Gastroesophageal sphincter (tissue), 4 donors: Measurements from ENCODE around the gene NELFB. TPM values are rescaled to one million over a fixed set of nuclear protein-coding genes. Genes with fewer than 3 reads are reported as not detected.

Experiments used
- ATAC-seq: fragments of 150-250 bp; one replicate; pipeline ENCODE4 v1.9.1; 2016; ENCODE audit warnings: mild to moderate bottlenecking, moderate library complexity
- H3K27ac ChIP-seq, 4 donors: fragments of 200-600 bp; sonication (generic) in 3 of 4; 1 replicate in 3 of 4; 2 replicates in 1 of 4; pipeline ENCODE4 v1.5.1; 2016 to 2019
- H3K27me3 ChIP-seq: fragments of 200-600 bp; sonication (generic); one replicate; pipeline ENCODE4 v1.5.1; 2019
- H3K36me3 ChIP-seq, 2 donors: fragments of 200-600 bp; sonication (generic); one replicate each; pipeline ENCODE4 v1.5.1; 2019; ENCODE audit warnings: control low read depth in 1 of 2
- H3K4me1 ChIP-seq, 3 donors: fragments of 200-600 bp; sonication (generic); 1 replicate in 2 of 3; 2 replicates in 1 of 3; pipeline ENCODE4 v1.5.1; 2016 to 2019; ENCODE audit warnings: control low read depth in 2 of 3
- H3K4me3 ChIP-seq, 2 donors: fragments of 200-600 bp; sonication (generic); one replicate each; pipeline ENCODE4 v1.5.1; 2019; ENCODE audit warnings: mild to moderate bottlenecking in 1 of 2, moderate library complexity in 1 of 2
- H3K9me3 ChIP-seq, 3 donors: fragments of 200-600 bp; sonication (generic); one replicate each; pipeline ENCODE4 v1.5.1; 2017 to 2019; ENCODE audit warnings: control low read depth in 2 of 3
- EP300 ChIP-seq: sonication (generic); formaldehyde crosslinking; IDR thresholded peaks from one replicate; pipeline ENCODE4 v1.6.1; 2017; ENCODE audit warnings: antibody characterized with exemption, mild to moderate bottlenecking
- POLR2A ChIP-seq, 2 donors: fragments of 450-650 bp; IDR thresholded peaks; one replicate each; pipeline ENCODE4 v1.6.1; 2017; ENCODE audit warnings: antibody characterized with exemption in 2 of 2, mild to moderate bottlenecking in 2 of 2, moderate library complexity in 1 of 2
- POLR2AphosphoS5 ChIP-seq: sonication (generic); formaldehyde crosslinking; IDR thresholded peaks from one replicate; pipeline ENCODE4 v1.6.1; 2017; ENCODE audit warnings: antibody characterized with exemption
- WGBS, 2 donors: methylation state at CpG; one replicate each; pipeline ENCODE4 v1.1.5; 2018; ENCODE audit warnings: low coverage in 1 of 2; 5-methylcytosine and 5-hydroxymethylcytosine counted together
- total RNA-seq, 4 donors: library from RNA; depleted of rRNA; stranded (reverse); fragments of >200 nt; gene quantifications; one replicate each; pipeline ENCODE4 v1.1.0, GENCODE V29; 2016
- TF ChIP-seq, protein P1 (sequence below), 4 experiments: fragments of 200-600 bp in 2 of 4; fragments of 450-650 bp in 2 of 4; sonication (generic) in 1 of 4; IDR thresholded peaks; one replicate each; pipeline ENCODE4 v1.5.1; 2017 to 2019; ENCODE audit warnings: antibody characterized with exemption in 4 of 4, mild to moderate bottlenecking in 2 of 4, moderate library complexity in 2 of 4

The NELFB gene
- total RNA-seq, 4 donors from 2014 or later: 36.9 to 58.8 (median 45.2) TPM

DNA sequence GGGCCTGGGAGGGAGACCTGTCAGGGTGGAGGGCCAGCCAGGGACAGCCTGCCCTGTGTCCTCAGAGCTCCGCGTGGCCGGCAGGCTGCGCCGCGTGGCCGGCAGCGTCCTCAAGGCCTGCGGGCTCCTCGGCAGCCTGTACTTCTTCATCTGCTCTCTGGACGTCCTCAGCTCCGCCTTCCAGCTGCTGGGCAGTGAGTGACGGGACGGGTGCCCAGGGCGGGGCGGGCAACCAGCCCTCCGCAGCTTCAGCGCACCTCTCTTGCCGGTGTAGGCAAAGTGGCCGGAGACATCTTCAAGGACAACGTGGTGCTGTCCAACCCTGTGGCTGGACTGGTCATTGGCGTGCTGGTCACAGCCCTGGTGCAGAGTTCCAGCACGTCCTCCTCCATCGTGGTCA, 22.6 kb upstream of the NELFB start:
- ATAC-seq: no peak
- Histone ChIP-seq H3K9me3 (no peaks in the 10 kb centered on the region), H3K36me3 (no peaks in the 10 kb centered on the region), H3K4me3 (no peak overlapping the region), H3K27ac (no peak overlapping the region), H3K27me3 (peaks cover 75% of the 10 kb centered on the region), H3K4me1 (peaks cover 0 to 31% (median 15%) of the 10 kb centered on the region in 3 donors)
- WGBS, 2 donors: 75% methylated on average over 10 of the region's 24 CpGs; no CpG with 5 or more reads in 1 of the 2 donors
- no peak for TF ChIP-seq POLR2AphosphoS5
- TF ChIP-seq POLR2A (IDR thresholded peaks at IDR 0.05): no peak
- no peak for TF ChIP-seq EP300
- TF ChIP-seq, protein P1, sequence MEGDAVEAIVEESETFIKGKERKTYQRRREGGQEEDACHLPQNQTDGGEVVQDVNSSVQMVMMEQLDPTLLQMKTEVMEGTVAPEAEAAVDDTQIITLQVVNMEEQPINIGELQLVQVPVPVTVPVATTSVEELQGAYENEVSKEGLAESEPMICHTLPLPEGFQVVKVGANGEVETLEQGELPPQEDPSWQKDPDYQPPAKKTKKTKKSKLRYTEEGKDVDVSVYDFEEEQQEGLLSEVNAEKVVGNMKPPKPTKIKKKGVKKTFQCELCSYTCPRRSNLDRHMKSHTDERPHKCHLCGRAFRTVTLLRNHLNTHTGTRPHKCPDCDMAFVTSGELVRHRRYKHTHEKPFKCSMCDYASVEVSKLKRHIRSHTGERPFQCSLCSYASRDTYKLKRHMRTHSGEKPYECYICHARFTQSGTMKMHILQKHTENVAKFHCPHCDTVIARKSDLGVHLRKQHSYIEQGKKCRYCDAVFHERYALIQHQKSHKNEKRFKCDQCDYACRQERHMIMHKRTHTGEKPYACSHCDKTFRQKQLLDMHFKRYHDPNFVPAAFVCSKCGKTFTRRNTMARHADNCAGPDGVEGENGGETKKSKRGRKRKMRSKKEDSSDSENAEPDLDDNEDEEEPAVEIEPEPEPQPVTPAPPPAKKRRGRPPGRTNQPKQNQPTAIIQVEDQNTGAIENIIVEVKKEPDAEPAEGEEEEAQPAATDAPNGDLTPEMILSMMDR (IDR thresholded peaks at IDR 0.05): no peak

DNA sequence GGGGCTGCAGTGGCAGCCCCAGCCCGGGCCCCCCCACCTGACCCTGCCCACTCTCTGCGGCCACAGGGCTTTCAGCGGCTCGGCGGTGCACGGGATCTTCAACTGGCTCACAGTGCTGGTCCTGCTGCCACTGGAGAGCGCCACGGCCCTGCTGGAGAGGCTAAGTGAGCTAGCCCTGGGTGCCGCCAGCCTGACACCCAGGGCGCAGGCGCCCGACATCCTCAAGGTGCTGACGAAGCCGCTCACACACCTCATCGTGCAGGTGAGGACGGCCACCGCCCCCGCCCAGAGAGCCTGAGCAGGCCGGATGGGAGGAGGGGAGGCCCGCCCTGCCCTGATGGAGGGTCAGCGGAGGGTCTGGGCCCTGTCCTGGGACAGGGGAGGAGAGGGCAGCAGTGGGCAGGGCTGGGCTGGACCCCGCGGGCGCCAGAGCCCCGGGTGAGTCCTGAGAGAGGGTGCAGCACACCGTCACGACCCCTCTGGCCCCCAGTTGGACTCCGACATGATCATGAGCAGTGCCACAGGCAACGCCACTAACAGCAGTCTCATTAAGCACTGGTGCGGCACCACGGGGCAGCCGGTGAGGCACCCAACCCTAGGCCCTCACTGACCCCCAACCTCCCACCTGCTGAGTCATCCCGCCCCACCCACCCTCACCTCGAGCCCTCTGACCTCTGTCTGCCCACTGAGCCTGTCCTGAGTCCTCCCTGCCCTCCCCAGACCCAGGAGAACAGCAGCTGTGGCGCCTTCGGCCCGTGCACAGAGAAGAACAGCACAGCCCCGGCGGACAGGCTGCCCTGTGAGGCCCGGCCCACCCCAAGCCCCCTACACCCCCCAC, 21.8 kb upstream of the NELFB start:
- Histone ChIP-seq H3K36me3 (no peaks in the 10 kb centered on the region), H3K4me3 (no peak overlapping the region), H3K27me3 (peaks cover 66% of the 10 kb centered on the region), H3K4me1 (peaks cover 0 to 32% (median 15%) of the 10 kb centered on the region in 3 donors), H3K9me3 (no peaks in the 10 kb centered on the region), H3K27ac (no peak overlapping the region)
- TF ChIP-seq, protein P1 (IDR thresholded peaks at IDR 0.05): no peak
- TF ChIP-seq EP300: no peak
- TF ChIP-seq POLR2A (IDR thresholded peaks at IDR 0.05): no peak
- TF ChIP-seq POLR2AphosphoS5: no peak
- WGBS, 2 donors: 60 to 100% methylated on average over 1 of the region's 40 CpGs
- ATAC-seq: no peak

DNA sequence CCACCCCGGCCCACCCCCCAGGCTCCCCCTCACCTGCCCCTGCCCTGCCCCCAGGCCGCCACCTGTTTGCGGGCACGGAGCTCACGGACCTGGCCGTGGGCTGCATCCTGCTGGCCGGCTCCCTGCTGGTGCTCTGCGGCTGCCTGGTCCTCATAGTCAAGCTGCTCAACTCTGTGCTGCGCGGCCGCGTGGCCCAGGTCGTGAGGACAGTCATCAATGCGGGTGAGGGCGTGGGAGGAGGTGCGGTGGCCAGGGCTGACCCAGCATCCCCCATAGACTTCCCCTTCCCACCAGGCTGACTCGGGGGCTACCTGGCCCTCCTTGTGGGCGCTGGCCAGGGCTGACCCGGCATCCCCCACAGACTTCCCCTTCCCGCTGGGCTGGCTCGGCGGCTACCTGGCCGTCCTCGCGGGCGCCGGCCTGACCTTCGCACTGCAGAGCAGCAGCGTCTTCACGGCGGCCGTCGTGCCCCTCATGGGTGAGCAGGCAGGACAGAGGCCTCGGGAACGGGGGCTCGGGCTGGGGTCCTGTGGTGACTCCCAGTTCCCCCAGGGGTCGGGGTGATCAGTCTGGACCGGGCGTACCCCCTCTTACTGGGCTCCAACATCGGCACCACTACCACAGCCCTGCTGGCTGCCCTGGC, 21.0 kb upstream of the NELFB start:
- H3K4me1 ChIP-seq: peaks cover 0 to 40% (median 23%) of the 10 kb centered on the region in 3 donors
- no peaks in the 10 kb centered on the region for H3K36me3 ChIP-seq
- WGBS, 2 donors: no CpG with 5 or more reads among the region's 40 CpGs
- H3K27ac ChIP-seq: no peak overlapping the region
- peaks cover 58% of the 10 kb centered on the region for H3K27me3 ChIP-seq
- H3K9me3 ChIP-seq: no peaks in the 10 kb centered on the region
- TF ChIP-seq, protein P1 (IDR thresholded peaks at IDR 0.05): no peak
- no peak overlapping the region for H3K4me3 ChIP-seq
- no peak for ATAC-seq

DNA sequence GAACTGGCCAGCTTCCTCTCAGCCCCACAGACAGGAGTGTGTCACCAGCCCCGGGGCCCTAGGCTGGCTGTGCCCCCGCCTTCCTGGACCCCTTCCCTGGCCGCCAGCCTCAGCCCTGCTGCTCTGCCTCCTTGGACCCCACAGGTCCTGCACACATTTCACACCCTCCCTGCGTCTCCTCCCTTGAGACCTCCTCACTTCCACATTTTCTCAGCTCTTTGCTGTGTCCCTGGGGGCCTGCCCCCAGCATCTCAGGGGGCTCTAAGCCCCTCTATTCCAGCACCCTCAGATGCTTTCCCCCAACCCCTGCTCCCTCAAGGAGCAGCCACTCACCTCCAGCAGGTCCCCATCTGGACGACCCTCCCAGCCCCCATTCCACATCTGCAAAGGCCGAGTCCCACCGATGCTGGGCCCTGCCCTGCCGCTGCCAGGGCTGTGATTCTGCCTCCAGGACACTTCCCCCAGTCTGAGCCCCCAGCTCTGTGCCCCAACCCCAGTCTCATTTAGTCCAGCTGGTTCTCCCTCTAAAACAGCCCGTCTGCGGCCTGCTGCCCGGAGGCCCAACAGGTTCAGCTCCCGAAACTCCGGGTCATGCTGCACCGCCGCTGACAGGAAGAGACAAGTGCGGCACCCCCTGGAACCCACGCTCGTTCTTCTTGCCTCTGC, 20.2 kb upstream of the NELFB start:
- Histone ChIP-seq H3K36me3 (no peaks in the 10 kb centered on the region), H3K27ac (no peak overlapping the region), H3K4me3 (no peak overlapping the region), H3K9me3 (no peaks in the 10 kb centered on the region), H3K27me3 (peaks cover 51% of the 10 kb centered on the region), H3K4me1 (peaks cover 0 to 48% (median 29%) of the 10 kb centered on the region in 3 donors)
- 55 to 64% methylated on average over 3 to 4 of the region's 18 CpGs for WGBS, 2 donors
- ATAC-seq: no peak
- no peak for TF ChIP-seq POLR2AphosphoS5
- no peak for TF ChIP-seq POLR2A (IDR thresholded peaks at IDR 0.05)
- TF ChIP-seq EP300: no peak
- TF ChIP-seq, protein P1 (IDR thresholded peaks at IDR 0.05): no peak
